ENCODE results near the gene RBM43. TPM values are rescaled to one million over a fixed set of nuclear protein-coding genes. Genes with fewer than 3 reads are reported as not detected.
"Not testable (repeated sequence)": the region's sequence is repeated elsewhere in the genome, so short reads cannot be mapped to it uniquely, and the experiment has no call there.

RBM43 gene
- total RNA-seq, 1 experiment from 2014 or later: 4.0 TPM

DNA sequence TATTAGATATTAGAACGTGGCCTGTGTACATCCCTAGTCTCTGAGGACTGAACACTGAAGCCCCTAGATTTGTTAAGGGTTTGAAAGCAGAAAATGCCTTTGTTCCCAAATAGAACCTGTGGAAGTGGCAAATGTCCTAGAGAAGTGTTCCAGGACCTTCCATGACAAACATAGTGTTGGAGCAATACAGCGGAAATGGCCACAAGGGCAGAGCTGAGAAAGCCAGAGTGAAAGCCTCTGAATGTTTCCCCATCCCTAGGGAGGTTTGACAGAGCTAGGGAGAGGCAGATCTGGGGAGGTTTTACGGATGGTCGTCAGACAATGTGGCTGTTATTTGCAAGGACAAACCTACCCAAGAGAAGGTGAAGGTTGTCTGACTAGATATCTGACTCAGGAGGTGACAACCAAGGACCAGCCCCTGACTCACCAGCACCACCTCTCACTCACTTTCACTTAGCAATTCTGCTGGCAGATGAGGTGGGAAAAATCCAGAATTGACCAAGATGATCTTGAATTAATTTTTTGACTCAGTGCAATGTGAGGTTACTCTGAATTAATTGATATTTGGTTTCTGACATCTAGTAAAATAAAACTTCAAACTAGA is 24.1 kb downstream of the RBM43 start:
- Histone ChIP-seq H3K36me3 (ENCODE audit: insufficient read depth, low read length, poor library complexity, severe bottlenecking) (no peaks in the 10 kb centered on the region), H3K4me1 (ENCODE audit: insufficient read depth, low read length, poor library complexity, severe bottlenecking) (peaks cover 6% of the 10 kb centered on the region), H3K27ac (ENCODE audit: low read depth, low read length, poor library complexity, severe bottlenecking) (no peak overlapping the region), H3K4me3 (ENCODE audit: low read depth, low read length, poor library complexity, severe bottlenecking) (no peak overlapping the region), H3K27me3 (replicated peaks; ENCODE audit: insufficient read depth, low read depth, low read length, poor library complexity) (no peaks in the 10 kb centered on the region), H3K9me3 (ENCODE audit: low read depth, low read length, poor library complexity, severe bottlenecking) (no peaks in the 10 kb centered on the region)
- POLR2A ChIA-PET (ENCODE audit: low non-redundant PET): no interaction called here
- DNase-seq (ENCODE audit: low spot score): peak; percentile 12
- TF ChIP-seq, protein P1, sequence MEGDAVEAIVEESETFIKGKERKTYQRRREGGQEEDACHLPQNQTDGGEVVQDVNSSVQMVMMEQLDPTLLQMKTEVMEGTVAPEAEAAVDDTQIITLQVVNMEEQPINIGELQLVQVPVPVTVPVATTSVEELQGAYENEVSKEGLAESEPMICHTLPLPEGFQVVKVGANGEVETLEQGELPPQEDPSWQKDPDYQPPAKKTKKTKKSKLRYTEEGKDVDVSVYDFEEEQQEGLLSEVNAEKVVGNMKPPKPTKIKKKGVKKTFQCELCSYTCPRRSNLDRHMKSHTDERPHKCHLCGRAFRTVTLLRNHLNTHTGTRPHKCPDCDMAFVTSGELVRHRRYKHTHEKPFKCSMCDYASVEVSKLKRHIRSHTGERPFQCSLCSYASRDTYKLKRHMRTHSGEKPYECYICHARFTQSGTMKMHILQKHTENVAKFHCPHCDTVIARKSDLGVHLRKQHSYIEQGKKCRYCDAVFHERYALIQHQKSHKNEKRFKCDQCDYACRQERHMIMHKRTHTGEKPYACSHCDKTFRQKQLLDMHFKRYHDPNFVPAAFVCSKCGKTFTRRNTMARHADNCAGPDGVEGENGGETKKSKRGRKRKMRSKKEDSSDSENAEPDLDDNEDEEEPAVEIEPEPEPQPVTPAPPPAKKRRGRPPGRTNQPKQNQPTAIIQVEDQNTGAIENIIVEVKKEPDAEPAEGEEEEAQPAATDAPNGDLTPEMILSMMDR (conservative IDR thresholded peaks at IDR 0.05; ENCODE audit: low read depth, low read length): no peak
- TF ChIP-seq EZH2 (IDR thresholded peaks at IDR 0.05; ENCODE audit: borderline replicate concordance, low read depth, low read length, poor library complexity, severe bottlenecking): no peak
- intact Hi-C loops (cut with micrococcal nuclease; ENCODE audit: unreplicated experiment): loop anchor here (1.0 to 10.0 kb wide), 4 partner anchors 175 to 1643 kb away; no protein-coding TSS in a partner anchor
- BruUV-seq (replicated peaks): no TSS peak
- CTCF ChIA-PET: no interaction called here

DNA sequence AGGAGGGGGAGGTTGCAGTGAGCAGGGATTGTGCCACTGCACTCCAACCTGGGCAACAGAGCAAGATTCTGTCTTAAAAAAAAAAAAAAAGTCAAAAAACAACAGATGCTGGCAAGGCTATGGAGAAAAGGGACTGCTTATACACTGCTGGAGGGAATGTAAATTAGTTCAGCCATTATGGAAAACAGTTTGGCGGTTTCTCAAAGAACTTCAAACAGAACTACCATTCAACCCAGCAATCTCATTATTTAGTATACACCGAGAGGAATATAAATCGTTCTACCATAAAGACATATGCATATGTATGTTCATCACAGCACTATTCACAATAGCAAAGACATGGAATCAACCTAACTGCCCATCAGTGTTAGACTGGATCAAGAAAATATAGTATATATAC is 27.9 kb downstream of the RBM43 start:
- CTCF ChIA-PET; H3K36me3 ChIP-seq (ENCODE audit: insufficient read depth, low read length, poor library complexity, severe bottlenecking); H3K9me3 ChIP-seq (ENCODE audit: low read depth, low read length, poor library complexity, severe bottlenecking); H3K4me1 ChIP-seq (ENCODE audit: insufficient read depth, low read length, poor library complexity, severe bottlenecking); H3K4me3 ChIP-seq (ENCODE audit: low read depth, low read length, poor library complexity, severe bottlenecking); BruUV-seq (replicated peaks); H3K27ac ChIP-seq (ENCODE audit: low read depth, low read length, poor library complexity, severe bottlenecking); POLR2A ChIA-PET (ENCODE audit: low non-redundant PET); H3K27me3 ChIP-seq (replicated peaks; ENCODE audit: insufficient read depth, low read depth, low read length, poor library complexity); DNase-seq (ENCODE audit: low spot score): not testable (repeated sequence)
- intact Hi-C loops (cut with micrococcal nuclease; ENCODE audit: unreplicated experiment): loop anchor here (10.0 kb wide), 1 partner anchor 629 kb away; no protein-coding TSS in a partner anchor

DNA sequence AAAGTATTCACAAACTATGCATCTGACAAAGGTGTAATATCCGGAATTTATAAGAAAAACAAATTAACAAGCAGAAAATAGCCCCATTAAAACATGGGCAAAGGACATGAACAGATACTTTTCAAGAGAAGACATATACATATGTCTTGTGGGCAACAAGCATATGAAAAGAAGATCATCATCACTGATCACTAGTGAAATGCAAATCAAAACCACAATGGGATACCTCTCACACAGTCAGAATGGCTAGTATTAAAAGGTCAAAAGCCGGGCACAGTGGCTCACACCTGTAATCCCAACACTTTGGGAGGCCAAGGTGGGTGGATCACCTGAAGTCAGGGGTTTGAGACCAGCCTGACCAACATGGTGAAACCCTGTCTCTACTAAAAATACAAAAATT is 28.4 kb downstream of the RBM43 start:
- BruUV-seq (replicated peaks); POLR2A ChIA-PET (ENCODE audit: low non-redundant PET): not testable (repeated sequence)
- intact Hi-C loops (cut with micrococcal nuclease; ENCODE audit: unreplicated experiment): loop anchor here (10.0 kb wide), 1 partner anchor 628 kb away; no protein-coding TSS in a partner anchor

DNA sequence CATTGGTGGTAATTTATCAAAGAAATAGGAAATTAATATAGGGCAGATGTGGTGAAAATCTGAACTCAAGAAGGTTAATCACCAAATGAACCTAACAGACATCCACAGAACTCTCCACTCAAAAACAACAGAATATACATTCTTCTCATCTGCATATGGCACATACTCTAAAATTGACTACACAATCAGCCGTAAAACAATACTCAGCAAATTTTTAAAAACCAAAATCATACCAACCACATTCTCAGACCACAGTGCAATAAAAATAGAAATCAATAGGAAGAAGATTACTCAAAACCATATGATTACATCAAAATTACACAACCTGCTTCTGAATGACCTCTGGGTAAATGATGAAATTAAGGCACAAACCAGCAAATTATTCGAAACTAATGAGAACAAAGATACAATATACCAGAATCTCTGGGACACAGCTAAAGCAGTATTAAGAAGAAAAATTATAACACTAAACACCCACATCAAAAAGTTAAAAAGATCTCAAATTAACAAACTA is 31.0 kb downstream of the RBM43 start:
- Histone ChIP-seq H3K4me3 (ENCODE audit: low read depth, low read length, poor library complexity, severe bottlenecking) (no peak overlapping the region), H3K27ac (ENCODE audit: low read depth, low read length, poor library complexity, severe bottlenecking) (no peak overlapping the region), H3K9me3 (ENCODE audit: low read depth, low read length, poor library complexity, severe bottlenecking) (no peaks in the 10 kb centered on the region), H3K36me3 (ENCODE audit: insufficient read depth, low read length, poor library complexity, severe bottlenecking) (no peaks in the 10 kb centered on the region), H3K4me1 (ENCODE audit: insufficient read depth, low read length, poor library complexity, severe bottlenecking) (no peaks in the 10 kb centered on the region), H3K27me3 (replicated peaks; ENCODE audit: insufficient read depth, low read depth, low read length, poor library complexity) (no peaks in the 10 kb centered on the region)
- no peak for TF ChIP-seq EZH2 (IDR thresholded peaks at IDR 0.05; ENCODE audit: borderline replicate concordance, low read depth, low read length, poor library complexity, severe bottlenecking)
- TF ChIP-seq, protein P1 (conservative IDR thresholded peaks at IDR 0.05; ENCODE audit: low read depth, low read length): no peak
- intact Hi-C loops (cut with micrococcal nuclease; ENCODE audit: unreplicated experiment): loop anchor here (10.0 kb wide), 1 partner anchor 626 kb away; no protein-coding TSS in a partner anchor
- no TSS peak for BruUV-seq (replicated peaks)
- POLR2A ChIA-PET (ENCODE audit: low non-redundant PET): no interaction called here
- no peak for DNase-seq (ENCODE audit: low spot score)
- CTCF ChIA-PET: no interaction called here

More for the DNA sequence above, 28.4 kb downstream of the RBM43 start:
- H3K27ac ChIP-seq (ENCODE audit: low read depth, low read length, poor library complexity, severe bottlenecking); H3K4me3 ChIP-seq (ENCODE audit: low read depth, low read length, poor library complexity, severe bottlenecking); CTCF ChIA-PET; H3K9me3 ChIP-seq (ENCODE audit: low read depth, low read length, poor library complexity, severe bottlenecking); H3K4me1 ChIP-seq (ENCODE audit: insufficient read depth, low read length, poor library complexity, severe bottlenecking); H3K27me3 ChIP-seq (replicated peaks; ENCODE audit: insufficient read depth, low read depth, low read length, poor library complexity); DNase-seq (ENCODE audit: low spot score); H3K36me3 ChIP-seq (ENCODE audit: insufficient read depth, low read length, poor library complexity, severe bottlenecking): not testable (repeated sequence)

Data from A673 (cell line).